Measurements from ENCODE around the gene RHOT1.

Gene RHOT1

GRCh38 chr17:32152130-32152529 is 9.8 kb downstream of the RHOT1 start:
- TF ChIP-seq CTCF (IDR thresholded peaks at IDR 0.05): no peak

- no peak for TF ChIP-seq CTCF (IDR thresholded peaks at IDR 0.05)
Measured at GRCh38 chr17:32155896-32156295, 13.6 kb downstream of the RHOT1 start.

- TF ChIP-seq CTCF (IDR thresholded peaks at IDR 0.05): no peak
Measured at GRCh38 chr17:32156656-32157055, 14.4 kb downstream of the RHOT1 start.

- no peak for TF ChIP-seq CTCF (IDR thresholded peaks at IDR 0.05)
Measured at GRCh38 chr17:32157225-32157624, 14.9 kb downstream of the RHOT1 start.

GRCh38 chr17:32158870-32159585 is 16.7 kb downstream of the RHOT1 start:
- no peak for TF ChIP-seq CTCF (IDR thresholded peaks at IDR 0.05)

- no peak for TF ChIP-seq CTCF (IDR thresholded peaks at IDR 0.05)
Measured at GRCh38 chr17:32159586-32160438, 17.5 kb downstream of the RHOT1 start.

- TF ChIP-seq CTCF (IDR thresholded peaks at IDR 0.05): no peak
Measured at GRCh38 chr17:32160526-32160925, 18.2 kb downstream of the RHOT1 start.

Measured in LNCAP (cell line).